Measurements from ENCODE around the gene HOXA13. TPM values are rescaled to one million over a fixed set of nuclear protein-coding genes. Genes with fewer than 3 reads are reported as not detected.
A peak's percentile ranks its signal among the peaks of the same experiment; 100 is the strongest.

The HOXA13 gene
- total RNA-seq, 1 donor from 2014 or later = under 0.01 TPM

DNA sequence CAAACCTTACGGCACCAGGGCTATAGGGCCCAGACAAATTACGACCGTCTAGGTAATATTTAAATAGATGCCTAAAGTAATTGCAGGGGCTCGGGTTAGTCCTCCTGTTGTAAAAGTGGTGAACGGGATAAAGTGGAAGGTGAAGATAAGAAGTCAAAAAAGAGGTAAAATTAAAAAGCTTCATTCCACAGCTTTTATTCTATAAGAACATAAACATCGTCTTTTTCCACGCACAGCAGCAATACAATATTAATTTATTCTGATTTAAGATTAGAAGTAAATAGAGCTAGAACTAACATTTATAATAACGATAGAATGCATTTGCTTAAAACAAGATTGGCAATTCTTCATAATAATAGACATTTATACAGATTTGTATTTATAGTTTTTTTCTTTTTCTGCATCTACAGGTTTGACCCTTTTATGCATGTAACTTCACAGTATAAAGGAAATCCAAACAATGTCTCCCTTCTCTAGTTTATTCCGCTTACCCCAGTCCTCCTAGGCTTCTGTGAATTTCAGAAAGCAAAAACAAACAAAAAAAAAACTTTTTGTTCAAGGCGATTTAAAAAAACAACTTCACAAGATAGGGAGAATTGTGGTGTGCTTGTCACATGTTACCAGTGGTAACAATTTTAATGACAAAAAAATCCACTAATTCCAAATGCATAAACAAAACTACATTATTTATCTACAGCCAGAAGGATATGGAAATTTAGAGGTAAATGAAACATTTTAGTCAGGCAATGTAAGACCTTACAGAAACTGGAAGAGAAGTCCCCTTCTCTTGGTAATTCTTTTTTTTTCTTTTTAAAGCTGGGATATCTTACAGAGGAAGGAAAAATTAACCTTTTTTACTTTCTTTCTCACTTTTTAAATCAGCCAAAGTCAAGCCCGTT, 29.2 kb downstream of the HOXA13 start:
- DNase-seq (ENCODE audit: low read depth) = no peak

GRCh38 chr7:27169658-27170425, 30.0 kb downstream of the HOXA13 start:
- DNase-seq (ENCODE audit: low read depth) = peak; percentile 61

DNA sequence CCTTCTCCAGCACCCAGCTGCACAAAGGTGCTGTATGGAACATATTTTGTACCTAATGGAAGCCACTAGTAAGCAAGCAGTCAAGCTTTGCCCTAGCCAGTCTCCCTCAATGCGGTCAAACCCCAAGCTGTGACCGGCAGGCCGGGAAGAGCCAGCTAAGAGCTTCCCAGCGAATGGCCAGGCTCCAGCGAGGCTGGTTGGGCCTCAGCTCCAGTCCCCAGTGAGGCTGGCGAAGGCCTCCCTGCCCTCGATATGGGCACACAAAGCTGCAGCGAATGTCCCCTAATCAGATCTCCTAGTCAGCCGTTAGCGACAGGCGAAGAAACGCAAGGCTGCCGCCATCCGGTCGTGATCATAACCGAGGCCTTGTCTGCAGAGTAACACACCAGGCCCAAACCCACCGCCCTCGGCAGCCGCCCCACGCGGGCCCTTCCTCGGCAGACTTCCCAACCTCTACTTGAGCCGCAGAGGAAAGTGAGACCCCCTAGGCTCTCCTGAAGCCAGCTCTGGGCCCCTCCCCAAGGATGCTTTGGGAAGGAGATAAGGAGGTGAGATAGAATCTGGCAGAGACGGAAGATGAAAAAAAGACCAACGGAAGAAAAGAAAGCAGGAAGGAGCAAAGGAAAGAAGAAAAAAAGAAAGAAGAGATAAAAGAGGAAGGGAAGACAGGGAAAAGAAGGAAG, 31.5 kb downstream of the HOXA13 start:
- DNase-seq (ENCODE audit: low read depth) = no peak

GRCh38 chr7:27167916-27168264, 32.0 kb downstream of the HOXA13 start:
- DNase-seq (ENCODE audit: low read depth) = no peak

- peak; percentile 61 for DNase-seq (ENCODE audit: low read depth)
Observed at GRCh38 chr7:27166531-27167505, 33.1 kb downstream of the HOXA13 start.

DNA sequence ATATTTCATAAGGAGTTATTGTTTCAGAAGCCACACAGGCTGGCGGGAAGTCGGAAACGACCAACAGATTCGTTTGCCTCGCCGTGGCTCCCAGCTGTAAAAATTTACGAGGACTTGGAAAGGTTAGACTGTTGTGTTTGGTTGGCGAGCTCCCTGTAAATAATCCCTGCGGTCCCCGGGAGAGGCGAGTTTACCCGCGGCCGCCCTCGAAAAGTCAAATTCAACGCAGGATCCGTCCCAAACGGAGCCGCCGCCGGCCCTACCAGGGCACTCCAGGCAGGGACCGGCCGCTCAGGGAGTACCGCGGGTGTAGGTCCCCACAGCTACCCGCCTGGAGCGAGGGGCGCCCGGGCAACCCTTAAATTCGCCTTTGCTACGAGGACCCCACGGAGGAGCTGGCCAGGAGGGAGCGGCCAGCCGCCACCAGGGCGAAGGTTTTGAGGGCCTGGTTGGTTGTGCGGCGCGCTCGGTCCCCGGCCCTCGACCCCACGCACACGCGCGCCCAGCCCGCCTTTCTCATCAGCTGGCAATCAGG, 33.8 kb downstream of the HOXA13 start:
- no peak for DNase-seq (ENCODE audit: low read depth)

DNA sequence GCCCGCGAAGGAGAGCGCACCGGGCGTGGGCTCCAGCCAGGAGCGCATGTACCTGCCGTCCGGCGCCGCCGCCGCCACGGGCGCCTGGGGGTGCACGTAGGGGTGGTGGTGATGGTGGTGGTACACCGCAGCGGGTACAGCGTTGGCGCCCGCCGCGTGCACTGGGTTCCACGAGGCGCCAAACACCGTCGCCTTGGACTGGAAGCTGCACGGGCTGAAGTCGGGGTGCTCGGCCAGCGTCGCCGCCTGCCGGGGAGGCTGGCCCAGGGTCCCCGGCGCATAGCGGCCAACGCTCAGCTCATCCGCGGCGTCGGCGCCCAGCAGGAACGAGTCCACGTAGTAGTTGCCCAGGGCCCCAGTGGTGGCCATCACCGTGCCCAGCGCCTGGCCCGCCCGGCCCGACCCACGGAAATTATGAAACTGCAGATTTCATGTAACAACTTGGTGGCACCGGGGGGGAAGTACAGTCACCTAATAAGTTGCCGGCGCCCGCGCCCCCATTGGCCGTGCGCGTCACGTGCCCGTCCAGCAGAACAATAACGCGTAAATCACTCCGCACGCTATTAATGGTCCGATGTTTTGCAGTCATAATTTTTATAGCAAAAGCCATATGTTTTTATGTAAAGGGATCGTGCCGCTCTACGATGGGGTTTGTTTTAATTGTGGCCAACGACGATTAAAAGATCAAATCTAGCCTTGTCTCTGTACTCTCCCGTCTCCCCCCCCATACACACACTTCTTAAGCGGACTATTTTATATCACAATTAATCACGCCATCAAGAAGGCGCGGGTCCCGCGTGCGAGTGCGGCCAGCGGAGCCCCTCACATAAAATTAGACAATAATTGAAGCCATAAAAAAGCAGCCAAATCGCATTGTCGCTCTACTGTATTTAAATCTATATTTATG, 34.5 kb downstream of the HOXA13 start, which contains the start of gene HOXA9:
Gene HOXA9, minus strand, starts transcription at position 449 of the 907 bp plus-strand sequence. Its CDS starts 80 bp downstream, at position 369.
- peak; percentile 80 for DNase-seq (ENCODE audit: low read depth)

DNA sequence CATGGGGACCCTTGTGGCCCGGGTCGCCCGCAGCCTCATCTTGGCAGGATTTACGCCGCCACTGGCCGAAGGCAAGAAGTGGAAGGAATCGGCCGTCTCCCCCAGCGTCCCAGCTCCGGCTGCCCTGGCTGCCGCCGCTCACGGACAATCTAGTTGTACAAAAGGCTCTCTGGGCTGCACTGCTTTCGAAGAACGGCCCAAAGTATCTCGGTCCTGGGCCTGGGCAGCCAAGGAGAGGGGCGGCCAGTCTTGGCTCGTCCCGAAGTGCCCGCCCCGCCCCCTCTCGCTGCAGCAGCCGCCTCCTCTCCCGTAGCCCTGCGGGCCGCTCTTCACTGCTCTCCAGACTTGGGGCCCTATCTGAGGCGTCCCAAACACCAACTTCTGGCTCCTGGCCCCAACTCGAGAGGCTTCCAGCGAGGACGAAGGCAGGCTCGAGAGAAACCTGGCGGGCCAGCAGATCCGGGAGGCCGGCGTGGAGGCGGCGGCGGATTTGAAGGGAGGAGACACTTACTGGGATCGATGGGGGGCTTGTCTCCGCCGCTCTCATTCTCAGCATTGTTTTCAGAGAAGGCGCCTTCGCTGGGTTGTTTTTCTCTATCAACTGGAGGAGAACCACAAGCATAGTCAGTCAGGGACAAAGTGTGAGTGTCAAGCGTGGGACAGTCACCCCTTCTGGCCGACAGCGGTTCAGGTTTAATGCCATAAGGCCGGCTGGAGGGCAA, 35.4 kb downstream of the HOXA13 start:
- no peak for DNase-seq (ENCODE audit: low read depth)

DNA sequence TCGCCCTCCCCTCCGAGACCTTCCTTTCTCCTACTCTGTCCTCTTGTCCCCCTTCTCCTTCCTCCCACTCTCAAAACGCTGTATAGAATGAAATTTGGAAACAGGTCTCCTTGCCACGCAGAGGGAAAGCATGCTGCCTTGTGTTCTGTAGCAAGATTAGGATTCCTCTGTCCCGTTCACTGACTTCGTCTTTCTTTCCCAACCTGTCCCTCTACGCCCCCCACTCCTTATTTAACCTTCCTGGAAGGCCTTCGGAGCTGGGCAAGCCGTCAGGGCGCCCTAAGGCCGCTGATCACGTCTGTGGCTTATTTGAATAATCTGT, 35.9 kb downstream of the HOXA13 start:
- DNase-seq (ENCODE audit: low read depth) = no peak

GRCh38 chr7:27163288-27164044, 36.4 kb downstream of the HOXA13 start:
- DNase-seq (ENCODE audit: low read depth) = no peak

DNA sequence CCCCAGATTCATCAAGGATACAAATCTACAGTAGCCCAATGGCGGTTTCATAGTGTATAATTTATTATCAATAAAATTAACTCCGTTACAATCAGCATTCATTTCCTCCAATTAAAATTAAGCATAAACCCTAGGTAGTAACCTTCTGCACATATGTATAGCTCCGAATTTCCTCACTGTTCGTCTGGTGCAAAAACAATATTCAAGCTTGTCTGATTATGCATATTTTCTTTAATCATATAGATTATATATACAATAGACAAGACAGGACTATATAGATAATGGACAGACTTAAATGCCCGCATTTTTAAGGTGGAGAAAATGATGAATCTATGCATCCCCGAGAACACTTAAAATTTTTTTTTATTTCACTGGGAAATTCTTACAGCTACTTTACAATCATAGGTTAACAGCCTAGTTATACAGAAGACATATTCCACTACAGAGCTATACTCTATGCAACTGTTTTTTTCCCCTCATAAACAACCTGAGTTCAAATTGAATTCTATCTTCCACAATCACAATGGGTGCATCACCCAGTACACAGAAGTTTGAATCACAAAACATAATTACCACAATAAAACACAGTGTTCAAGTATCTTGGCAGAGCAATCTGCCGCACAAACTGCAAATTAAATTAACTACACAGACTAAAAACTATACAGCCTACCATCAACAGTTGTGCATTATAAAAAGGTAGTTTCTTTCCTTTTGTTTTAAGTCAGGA, 37.2 kb downstream of the HOXA13 start:
- no peak for DNase-seq (ENCODE audit: low read depth)

DNA sequence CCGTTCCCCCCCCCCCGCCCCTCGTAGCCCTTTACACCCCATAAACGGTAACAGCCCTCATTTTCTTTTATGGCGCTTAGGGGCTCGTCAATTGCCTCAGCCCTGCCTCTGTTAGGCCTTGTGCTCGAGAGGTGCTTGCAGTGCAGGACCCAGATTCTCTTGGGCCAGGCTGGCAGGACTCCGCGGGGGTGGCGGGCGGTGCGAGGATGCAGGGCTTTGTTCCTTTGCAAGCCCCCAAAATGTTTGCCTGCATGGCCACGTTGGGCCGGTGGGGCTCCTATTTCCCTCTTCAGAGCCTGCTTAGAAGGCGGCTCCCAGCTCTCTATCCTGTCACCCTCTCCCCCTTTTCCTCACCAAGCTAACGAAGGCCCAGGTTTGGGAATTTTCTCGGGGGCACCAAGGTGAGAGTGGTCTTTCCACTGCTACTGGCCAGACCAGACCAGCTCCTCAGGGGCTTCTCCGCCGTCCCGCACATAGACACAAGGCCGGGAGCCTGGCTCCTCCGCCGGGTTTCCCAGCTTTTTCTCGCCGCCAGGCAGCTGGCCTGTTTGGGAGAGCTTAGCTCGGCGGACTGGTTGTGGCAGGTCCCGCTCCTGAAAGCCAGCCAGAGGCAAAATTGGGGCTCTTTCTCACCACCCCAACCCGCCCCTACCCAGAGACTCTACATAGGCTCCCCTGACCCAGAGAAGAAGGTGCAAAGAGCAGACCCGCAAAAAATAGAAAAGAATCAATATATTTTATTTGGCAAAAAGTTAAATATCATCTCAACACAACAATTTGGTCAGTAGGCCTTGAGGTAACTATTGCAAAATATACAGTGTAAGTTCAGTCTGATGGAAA, 38.0 kb downstream of the HOXA13 start:
- no peak for DNase-seq (ENCODE audit: low read depth)

DNA sequence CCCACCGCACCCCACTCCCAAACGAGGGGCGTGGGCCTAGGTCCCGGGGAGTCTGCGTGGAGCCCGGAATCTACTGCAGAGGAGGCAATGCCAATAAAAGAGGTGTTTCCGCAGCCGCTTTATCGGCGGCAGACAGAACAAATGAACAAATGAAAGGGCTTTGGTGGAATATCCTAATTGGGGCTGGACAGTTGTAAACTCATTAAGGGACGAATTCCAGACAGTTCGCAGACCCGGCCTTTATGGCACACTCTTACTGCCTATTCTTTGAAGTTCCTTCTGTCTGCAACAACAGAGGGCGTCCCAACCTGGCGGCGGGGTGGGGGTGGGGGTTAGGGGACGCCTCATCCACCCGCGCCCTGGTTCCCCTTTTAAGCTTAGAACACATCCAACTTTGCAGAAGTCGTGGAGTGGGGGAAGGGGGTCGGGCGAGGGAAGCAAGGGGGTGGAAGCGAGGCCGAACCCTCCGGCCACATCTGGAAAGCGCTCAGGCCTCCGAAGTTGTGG, 38.6 kb downstream of the HOXA13 start:
- no peak for DNase-seq (ENCODE audit: low read depth)

DNA sequence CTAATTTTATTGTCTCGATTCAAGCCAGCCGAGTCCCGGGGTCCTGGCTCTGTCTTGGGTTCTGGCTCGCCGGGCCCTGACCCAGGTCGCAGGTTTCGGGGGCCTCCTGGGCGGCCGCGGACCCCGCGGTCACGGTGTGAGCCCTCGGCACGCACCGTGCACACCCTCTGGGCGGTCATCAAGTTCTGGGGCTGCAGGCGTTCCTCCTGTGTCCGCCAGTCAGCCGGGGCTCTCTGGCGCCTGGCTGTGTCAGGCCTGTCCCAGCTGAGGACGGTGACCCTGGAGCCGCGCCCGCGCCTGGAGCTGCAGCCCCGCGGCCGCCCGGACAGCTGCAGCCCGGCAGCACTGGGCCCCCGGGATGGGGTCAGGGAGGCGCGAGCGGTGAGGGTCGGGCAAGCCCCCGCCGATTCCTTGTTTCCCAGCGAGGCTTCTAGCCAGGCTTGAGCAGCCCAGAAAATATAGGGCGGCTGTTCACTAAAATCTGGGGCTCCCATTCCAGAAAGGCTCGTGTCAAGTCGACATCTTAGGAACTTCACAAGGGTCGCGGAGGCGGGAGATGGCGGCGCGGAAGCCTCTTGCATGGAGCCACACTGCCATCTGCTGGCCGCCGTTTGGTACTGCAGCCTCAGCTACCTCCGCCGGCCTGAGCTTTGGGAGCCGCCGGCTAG, 39.2 kb downstream of the HOXA13 start:
- peak; percentile 66 for DNase-seq (ENCODE audit: low read depth)

DNA sequence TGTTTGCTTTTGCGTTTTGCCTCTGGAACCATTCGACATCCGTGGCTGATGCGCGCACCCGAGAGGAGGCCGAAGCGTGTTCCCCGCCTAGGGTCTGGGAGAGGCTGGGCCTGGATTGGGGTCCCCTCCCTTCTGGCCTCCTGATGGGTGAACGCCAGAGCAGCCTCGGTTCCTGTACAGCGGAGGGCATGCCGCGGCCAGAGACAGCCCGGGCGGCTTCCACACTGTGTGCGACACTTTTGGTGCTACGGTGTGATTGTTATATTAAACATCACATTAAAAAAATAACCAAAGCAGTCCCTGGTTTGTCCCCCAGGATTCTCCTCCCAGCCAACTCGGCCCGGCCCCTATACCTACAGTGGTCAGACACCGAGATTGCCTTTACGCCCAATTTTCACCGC, 39.7 kb downstream of the HOXA13 start:
- DNase-seq (ENCODE audit: low read depth) = no peak

All from renal cortical epithelial cell (primary cell).